HepG2 (cell line): ENCODE measurements around the gene NT5DC1. TPM values are rescaled to one million over a fixed set of nuclear protein-coding genes. Genes with fewer than 3 reads are reported as not detected.

Source experiments
- HOXA7 ChIP-seq: sonication (generic); formaldehyde crosslinking; IDR thresholded peaks from 2 replicates; pipeline ENCODE4 v1.8.1; 2022; ENCODE audit warnings: mild to moderate bottlenecking, missing genetic modification reagents, moderate library complexity
- MIXL1 ChIP-seq: IDR thresholded peaks from 2 replicates; pipeline ENCODE4 v1.6.1; 2016
- NFIB ChIP-seq: sonication (generic); formaldehyde crosslinking; IDR thresholded peaks from 2 replicates; pipeline ENCODE4 v1.9.0; 2021; ENCODE audit warnings: missing genetic modification reagents, mild to moderate bottlenecking, borderline replicate concordance
- ONECUT2 ChIP-seq: sonication (generic); formaldehyde crosslinking; IDR thresholded peaks from 2 replicates; pipeline ENCODE4 v1.4.0; 2020; ENCODE audit warnings: missing genetic modification reagents
- PCBP1 ChIP-seq: fragments of 200-400 bp; formaldehyde crosslinking; IDR thresholded peaks from 2 replicates; pipeline ENCODE4 v1.6.1; 2017; ENCODE audit warnings: mild to moderate bottlenecking, low read depth, low read length, borderline replicate concordance
- PRPF4 ChIP-seq: fragments of 200-400 bp; formaldehyde crosslinking; IDR thresholded peaks from 2 replicates; pipeline ENCODE4 v1.6.1; 2016; ENCODE audit warnings: low read length, low read depth; ENCODE audit not compliant: poor library complexity, severe bottlenecking
- SP140L ChIP-seq: sonication (generic); formaldehyde crosslinking; IDR thresholded peaks from 2 replicates; pipeline ENCODE4 v1.4.0; 2020; ENCODE audit warnings: missing genetic modification reagents, borderline replicate concordance
- TGIF2 ChIP-seq: IDR thresholded peaks from 2 replicates; pipeline ENCODE4 v1.6.1; 2016; ENCODE audit warnings: control low read depth, missing compliant biosample characterization
- ZFP82 ChIP-seq: sonication (generic); formaldehyde crosslinking; IDR thresholded peaks from 2 replicates; pipeline ENCODE4 v1.5.1; 2020; ENCODE audit warnings: mild to moderate bottlenecking, missing genetic modification reagents, borderline replicate concordance
- ZNF256 ChIP-seq: sonication (generic); formaldehyde crosslinking; conservative IDR thresholded peaks from 2 replicates; pipeline ENCODE4 v1.4.0; 2020; ENCODE audit warnings: missing genetic modification reagents
- ZNF362 ChIP-seq: sonication (generic); formaldehyde crosslinking; IDR thresholded peaks from 2 replicates; pipeline ENCODE4 v1.4.0; 2020; ENCODE audit warnings: missing genetic modification reagents, mild to moderate bottlenecking, borderline replicate concordance
- ZNF367 ChIP-seq: sonication (generic); formaldehyde crosslinking; IDR thresholded peaks from 2 replicates; pipeline ENCODE4 v1.4.0; 2020; ENCODE audit warnings: missing genetic modification reagents, borderline replicate concordance
- ZNF431 ChIP-seq: sonication (generic); formaldehyde crosslinking; IDR thresholded peaks from 2 replicates; pipeline ENCODE4 v1.9.0; 2022; ENCODE audit warnings: missing genetic modification reagents, low read depth, mild to moderate bottlenecking, borderline replicate concordance
- ZNF558 ChIP-seq: sonication (generic); formaldehyde crosslinking; IDR thresholded peaks from 2 replicates; pipeline ENCODE4 v1.9.0; 2022; ENCODE audit warnings: mild to moderate bottlenecking, missing genetic modification reagents, borderline replicate concordance
- ZNF639 ChIP-seq: conservative IDR thresholded peaks from 2 replicates; pipeline ENCODE4 v1.6.1; 2018; ENCODE audit warnings: missing genetic modification reagents
- ZNF749 ChIP-seq: sonication (generic); formaldehyde crosslinking; IDR thresholded peaks from 2 replicates; pipeline ENCODE4 v1.8.0; 2022; ENCODE audit warnings: mild to moderate bottlenecking, missing genetic modification reagents, moderate library complexity, borderline replicate concordance
- ZNF790 ChIP-seq: sonication (generic); formaldehyde crosslinking; IDR thresholded peaks from 2 replicates; pipeline ENCODE4 v1.8.0; 2022; ENCODE audit warnings: missing genetic modification reagents, mild to moderate bottlenecking, borderline replicate concordance
- ZNF841 ChIP-seq: sonication (generic); formaldehyde crosslinking; IDR thresholded peaks from 2 replicates; pipeline ENCODE4 v1.8.1; 2023; ENCODE audit warnings: missing genetic modification reagents, borderline replicate concordance
- polyA plus RNA-seq, 8 experiments: library from polyadenylated mRNA; depleted of rRNA in 3 of 8; stranded (reverse) in 7 of 8; unstranded in 1 of 8; fragments of >200 nt; fragmentation: Illumina TruSeq in 4 of 8; extraction: Trizol in 4 of 8; gene quantifications; 2 replicates each; pipeline versions ENCODE4 v1.2.1 to v1.2.3, GENCODE V29; 2011 to 2016; ENCODE audit warnings: low read depth in 4 of 8, missing spikeins in 1 of 8, mixed read lengths in 1 of 8; ENCODE audit not compliant: insufficient read depth in 1 of 8
- total RNA-seq, 5 experiments: library from RNA; depleted of rRNA; stranded (reverse); fragments of >200 nt; fragmentation: Illumina TruSeq; extraction: Trizol; gene quantifications; 2 replicates each; pipeline ENCODE4 v1.2.3, GENCODE V29; 2016; ENCODE audit warnings: low read depth in 1 of 5
- TF ChIP-seq, protein P1 (sequence below): sonication (generic); formaldehyde crosslinking; IDR thresholded peaks from 2 replicates; pipeline ENCODE4 v1.9.0; 2021; ENCODE audit warnings: missing genetic modification reagents, borderline replicate concordance
- TF ChIP-seq, protein P2 (sequence below): sonication (generic); formaldehyde crosslinking; conservative IDR thresholded peaks from 2 replicates; pipeline ENCODE4 v1.4.0; 2020; ENCODE audit warnings: missing genetic modification reagents

The NT5DC1 gene
- total and polyA plus RNA-seq, 2 of the 13 experiments (the other 11 are each of a cell fraction or from before 2014, with no cell fraction given) = 27.0 to 56.1 TPM

GRCh38 chr6:116279232-116280160, 178.8 kb downstream of the NT5DC1 start, which contains the start of gene TSPYL1 (continued):
- TF ChIP-seq, protein P1, sequence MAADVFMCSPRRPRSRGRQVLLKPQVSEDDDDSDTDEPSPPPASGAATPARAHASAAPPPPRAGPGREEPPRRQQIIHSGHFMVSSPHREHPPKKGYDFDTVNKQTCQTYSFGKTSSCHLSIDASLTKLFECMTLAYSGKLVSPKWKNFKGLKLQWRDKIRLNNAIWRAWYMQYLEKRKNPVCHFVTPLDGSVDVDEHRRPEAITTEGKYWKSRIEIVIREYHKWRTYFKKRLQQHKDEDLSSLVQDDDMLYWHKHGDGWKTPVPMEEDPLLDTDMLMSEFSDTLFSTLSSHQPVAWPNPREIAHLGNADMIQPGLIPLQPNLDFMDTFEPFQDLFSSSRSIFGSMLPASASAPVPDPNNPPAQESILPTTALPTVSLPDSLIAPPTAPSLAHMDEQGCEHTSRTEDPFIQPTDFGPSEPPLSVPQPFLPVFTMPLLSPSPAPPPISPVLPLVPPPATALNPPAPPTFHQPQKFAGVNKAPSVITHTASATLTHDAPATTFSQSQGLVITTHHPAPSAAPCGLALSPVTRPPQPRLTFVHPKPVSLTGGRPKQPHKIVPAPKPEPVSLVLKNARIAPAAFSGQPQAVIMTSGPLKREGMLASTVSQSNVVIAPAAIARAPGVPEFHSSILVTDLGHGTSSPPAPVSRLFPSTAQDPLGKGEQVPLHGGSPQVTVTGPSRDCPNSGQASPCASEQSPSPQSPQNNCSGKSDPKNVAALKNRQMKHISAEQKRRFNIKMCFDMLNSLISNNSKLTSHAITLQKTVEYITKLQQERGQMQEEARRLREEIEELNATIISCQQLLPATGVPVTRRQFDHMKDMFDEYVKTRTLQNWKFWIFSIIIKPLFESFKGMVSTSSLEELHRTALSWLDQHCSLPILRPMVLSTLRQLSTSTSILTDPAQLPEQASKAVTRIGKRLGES (CRISPR knock-in tag) = no peak
- TF ChIP-seq ZNF362 (CRISPR knock-in tag) (no peak), MIXL1 (no peak), TGIF2 (0 out of 2 replicates have a peak, but pooled peaks have one; percentile 55), SP140L (0 out of 2 replicates have a peak, but pooled peaks have one; percentile 50), ZNF256 (CRISPR knock-in tag) (peak; percentile 54; the same call in 1 of the 2 replicates), ONECUT2 (CRISPR knock-in tag) (no peak), HOXA7 (CRISPR knock-in tag) (no peak), ZNF431 (CRISPR knock-in tag) (peak; percentile 55; the same call in 1 of the 2 replicates), PCBP1 (0 out of 2 replicates have a peak, but pooled peaks have one; percentile 58), PRPF4 (no peak), ZNF367 (CRISPR knock-in tag) (peak; percentile 71; the same call in 1 of the 2 replicates), NFIB (CRISPR knock-in tag) (no peak), ZNF558 (CRISPR knock-in tag) (peak; percentile 83; the same call in 1 of the 2 replicates), ZFP82 (0 out of 2 replicates have a peak, but pooled peaks have one; percentile 92), ZNF749 (CRISPR knock-in tag) (peak; percentile 68; the same call in 1 of the 2 replicates), ZNF790 (CRISPR knock-in tag) (peak; percentile 75; the same call in 1 of the 2 replicates), ZNF639 (CRISPR knock-in tag) (no peak), ZNF841 (no peak)
- TF ChIP-seq, protein P2, sequence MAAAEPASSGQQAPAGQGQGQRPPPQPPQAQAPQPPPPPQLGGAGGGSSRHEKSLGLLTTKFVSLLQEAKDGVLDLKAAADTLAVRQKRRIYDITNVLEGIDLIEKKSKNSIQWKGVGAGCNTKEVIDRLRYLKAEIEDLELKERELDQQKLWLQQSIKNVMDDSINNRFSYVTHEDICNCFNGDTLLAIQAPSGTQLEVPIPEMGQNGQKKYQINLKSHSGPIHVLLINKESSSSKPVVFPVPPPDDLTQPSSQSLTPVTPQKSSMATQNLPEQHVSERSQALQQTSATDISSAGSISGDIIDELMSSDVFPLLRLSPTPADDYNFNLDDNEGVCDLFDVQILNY (CRISPR knock-in tag) = no peak
